Mesodermal cell (in vitro differentiated cells): ENCODE data around the gene ASTE1.

Source experiments
- H3K27ac ChIP-seq: 2 replicates; pipeline ENCODE4 v1.7.0; 2013; ENCODE audit warnings: mild to moderate bottlenecking, low read depth, low read length, moderate library complexity; ENCODE audit not compliant: severe bottlenecking
- H3K36me3 ChIP-seq: 2 replicates; pipeline ENCODE4 v1.7.1; 2013; ENCODE audit warnings: mild to moderate bottlenecking, low read length, moderate library complexity; ENCODE audit not compliant: control insufficient read depth, insufficient read depth
- H3K4me1 ChIP-seq: one replicate; pipeline ENCODE4 v1.7.1; 2013; ENCODE audit warnings: mild to moderate bottlenecking, low read length; ENCODE audit not compliant: insufficient read depth, control insufficient read depth, poor library complexity, severe bottlenecking
- H3K4me3 ChIP-seq: 2 replicates; pipeline ENCODE4 v1.7.0; 2013; ENCODE audit warnings: low read length, control low read depth, mild to moderate bottlenecking; ENCODE audit not compliant: insufficient read depth, poor library complexity, severe bottlenecking; ENCODE audit errors: extremely low read depth
- H3K9me3 ChIP-seq: 2 replicates; pipeline ENCODE4 v1.7.1; 2013; ENCODE audit warnings: mild to moderate bottlenecking, low read length, moderate library complexity; ENCODE audit not compliant: control insufficient read depth
- WGBS, 2 experiments: methylation state at CpG; one replicate each; pipeline ENCODE4 v1.1.5; 2013; ENCODE audit warnings: missing lambda C conversion rate in 2 of 2; ENCODE audit not compliant: insufficient coverage in 2 of 2; 5-methylcytosine and 5-hydroxymethylcytosine counted together

ASTE1 gene

GRCh38 chr3:131009698-131010097 lies 16.9 kb downstream of the ASTE1 start:
- H3K4me3 ChIP-seq = no peak overlapping the region
- WGBS, 2 experiments = no CpG with 5 or more reads among the region's 1 CpG
- H3K27ac ChIP-seq = no peak overlapping the region
- H3K36me3 ChIP-seq = peaks cover 51% of the 10 kb centered on the region
- no peaks in the 10 kb centered on the region for H3K4me1 ChIP-seq
- H3K9me3 ChIP-seq = no peaks in the 10 kb centered on the region

GRCh38 chr3:131008326-131008725 lies 18.3 kb downstream of the ASTE1 start:
- H3K9me3 ChIP-seq = no peaks in the 10 kb centered on the region
- H3K4me1 ChIP-seq = no peaks in the 10 kb centered on the region
- peaks cover 53% of the 10 kb centered on the region for H3K36me3 ChIP-seq
- WGBS, 2 experiments = 100% methylated on average over 1 of the region's 1 CpG; no CpG with 5 or more reads in 1 of the 2 experiments
- H3K4me3 ChIP-seq = no peak overlapping the region
- no peak overlapping the region for H3K27ac ChIP-seq

DNA sequence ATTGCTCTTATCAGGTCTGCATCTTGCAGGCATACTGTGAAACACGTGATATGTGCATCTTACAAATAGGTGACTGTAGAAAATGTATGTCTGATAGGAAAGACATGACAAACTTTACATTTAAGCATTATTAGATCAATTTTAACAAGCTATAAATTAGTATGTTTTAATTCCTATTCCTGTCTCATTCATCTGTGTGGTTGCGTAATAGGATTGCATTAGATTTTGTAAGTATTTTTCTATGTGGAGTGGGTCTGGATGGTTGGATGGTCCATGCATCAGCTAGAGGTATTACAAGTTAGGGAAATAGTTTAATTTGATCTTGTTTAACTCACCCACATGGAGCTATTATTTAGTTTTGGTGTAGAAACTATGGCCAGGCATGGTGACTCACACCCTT lies 18.8 kb downstream of the ASTE1 start:
- Histone ChIP-seq H3K36me3 (peaks cover 51% of the 10 kb centered on the region), H3K4me1 (no peaks in the 10 kb centered on the region), H3K9me3 (no peaks in the 10 kb centered on the region), H3K27ac (no peak overlapping the region), H3K4me3 (no peak overlapping the region)
- WGBS, 2 experiments = 100% methylated on average over 1 of the region's 2 CpGs

- no peaks in the 10 kb centered on the region for H3K4me1 ChIP-seq
- no peak overlapping the region for H3K4me3 ChIP-seq
- WGBS, 2 experiments = 100% methylated on average over 2 of the region's 2 CpGs
- no peaks in the 10 kb centered on the region for H3K9me3 ChIP-seq
- no peak overlapping the region for H3K27ac ChIP-seq
- peaks cover 48% of the 10 kb centered on the region for H3K36me3 ChIP-seq
Measured at GRCh38 chr3:131007256-131007655, 19.4 kb downstream of the ASTE1 start.

DNA sequence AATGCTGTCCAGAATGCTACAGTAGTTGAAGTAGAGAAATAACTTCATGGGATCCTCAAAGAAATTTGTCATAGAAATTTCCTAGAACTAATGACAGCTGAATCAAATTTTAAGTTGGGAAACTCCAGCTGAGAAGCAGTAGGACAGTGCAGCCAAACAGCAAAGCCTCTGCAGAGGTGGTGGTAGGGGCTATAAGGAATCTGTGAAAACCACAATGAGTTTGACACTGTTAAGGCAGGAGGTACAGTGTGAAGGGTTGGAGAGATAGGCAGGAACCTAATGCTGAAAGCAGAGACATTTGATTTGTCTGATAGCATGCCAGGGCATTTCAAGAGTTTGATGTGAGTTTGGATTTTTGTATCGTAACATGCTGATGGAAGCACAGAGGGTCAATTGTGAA lies 22.0 kb downstream of the ASTE1 start:
- 94 to 100% methylated on average over 1 of the region's 1 CpG for WGBS, 2 experiments
- peaks cover 50% of the 10 kb centered on the region for H3K36me3 ChIP-seq
- H3K4me1 ChIP-seq = no peaks in the 10 kb centered on the region
- H3K9me3 ChIP-seq = no peaks in the 10 kb centered on the region
- H3K4me3 ChIP-seq = no peak overlapping the region
- no peak overlapping the region for H3K27ac ChIP-seq

- Histone ChIP-seq H3K36me3 (peaks cover 60% of the 10 kb centered on the region), H3K27ac (no peak overlapping the region), H3K4me1 (no peaks in the 10 kb centered on the region), H3K4me3 (no peak overlapping the region), H3K9me3 (no peaks in the 10 kb centered on the region)
- no CpG with 5 or more reads among the region's 1 CpG for WGBS, 2 experiments
Measured at GRCh38 chr3:131001071-131001470, 25.6 kb downstream of the ASTE1 start.

- Histone ChIP-seq H3K4me3 (no peak overlapping the region), H3K4me1 (no peaks in the 10 kb centered on the region), H3K9me3 (no peaks in the 10 kb centered on the region), H3K36me3 (peaks cover 47% of the 10 kb centered on the region), H3K27ac (no peak overlapping the region)
- WGBS, 2 experiments = 90 to 94% methylated on average over 2 to 3 of the region's 7 CpGs
Measured at GRCh38 chr3:130997289-130997688, 29.3 kb downstream of the ASTE1 start.

DNA sequence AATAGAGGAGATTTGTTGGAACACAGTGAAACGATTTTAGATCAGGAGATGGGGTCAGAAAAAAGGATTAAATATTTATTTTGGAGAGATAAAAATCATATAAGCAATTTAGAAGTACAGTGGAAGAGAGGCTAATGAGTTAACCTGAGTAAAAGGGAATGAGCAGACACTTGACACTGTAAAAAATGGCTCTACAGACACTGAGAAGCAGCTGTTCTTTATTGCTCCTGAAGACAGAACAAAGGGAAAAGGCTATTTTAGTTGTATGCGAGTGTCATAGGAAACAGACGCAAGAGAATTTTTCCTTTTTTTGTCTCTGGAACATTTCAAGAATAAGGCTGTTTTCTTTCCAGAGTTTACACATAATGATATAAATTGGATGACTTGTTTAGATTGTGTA lies 34.3 kb downstream of the ASTE1 start:
- 93 to 100% methylated on average over 2 of the region's 3 CpGs for WGBS, 2 experiments
- H3K4me3 ChIP-seq = no peak overlapping the region
- H3K27ac ChIP-seq = no peak overlapping the region
- no peaks in the 10 kb centered on the region for H3K9me3 ChIP-seq
- H3K36me3 ChIP-seq = peaks cover 37% of the 10 kb centered on the region
- H3K4me1 ChIP-seq = no peaks in the 10 kb centered on the region

GRCh38 chr3:130991126-130991525 lies 35.5 kb downstream of the ASTE1 start:
- 100% methylated on average over 3 to 4 of the region's 5 CpGs for WGBS, 2 experiments
- no peak overlapping the region for H3K4me3 ChIP-seq
- no peak overlapping the region for H3K27ac ChIP-seq
- no peaks in the 10 kb centered on the region for H3K4me1 ChIP-seq
- H3K36me3 ChIP-seq = peaks cover 34% of the 10 kb centered on the region
- no peaks in the 10 kb centered on the region for H3K9me3 ChIP-seq

DNA sequence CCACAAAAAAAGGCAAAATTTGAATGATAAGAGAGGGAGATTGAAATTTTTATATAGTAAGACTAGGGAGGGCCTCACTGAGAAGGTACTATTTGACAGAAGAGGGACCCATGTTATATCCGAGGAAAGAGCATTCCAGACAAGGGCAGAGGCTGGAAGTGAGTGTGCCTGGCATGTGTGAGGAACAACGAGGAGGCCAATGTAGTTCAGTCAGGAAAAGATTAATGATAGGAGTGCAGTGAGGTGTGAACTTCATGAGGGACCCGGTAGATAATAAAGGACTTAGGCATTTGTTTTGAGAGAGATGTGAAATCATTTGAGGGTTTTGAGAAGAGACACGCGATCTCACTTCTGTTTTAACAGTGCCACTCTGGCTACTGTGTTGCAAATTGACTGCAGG lies 36.3 kb downstream of the ASTE1 start:
- Histone ChIP-seq H3K9me3 (no peaks in the 10 kb centered on the region), H3K4me3 (no peak overlapping the region)
- WGBS, 2 experiments = 74 to 76% methylated on average over 5 of the region's 5 CpGs

GRCh38 chr3:130981469-130981868 lies 45.2 kb downstream of the ASTE1 start:
- Histone ChIP-seq H3K4me1 (no peaks in the 10 kb centered on the region), H3K27ac (no peak overlapping the region), H3K4me3 (no peak overlapping the region), H3K9me3 (no peaks in the 10 kb centered on the region), H3K36me3 (peaks cover 32% of the 10 kb centered on the region)
- WGBS, 2 experiments = no CpG with 5 or more reads among the region's 2 CpGs

More for the DNA sequence above, 36.3 kb downstream of the ASTE1 start:
- peaks cover 30% of the 10 kb centered on the region for H3K36me3 ChIP-seq
- H3K4me1 ChIP-seq = no peaks in the 10 kb centered on the region
- H3K27ac ChIP-seq = no peak overlapping the region
